HG02981 (cell line): Measurements from ENCODE around the gene IL1B.

ENCODE experiments used
- ATAC-seq: cut with Tn5 transposase; IDR thresholded peaks from one replicate; pipeline ENCODE4 v1.9.1; 2021; ENCODE audit warnings: mild to moderate bottlenecking, moderate library complexity; ENCODE audit not compliant: unreplicated experiment

The IL1B gene

DNA sequence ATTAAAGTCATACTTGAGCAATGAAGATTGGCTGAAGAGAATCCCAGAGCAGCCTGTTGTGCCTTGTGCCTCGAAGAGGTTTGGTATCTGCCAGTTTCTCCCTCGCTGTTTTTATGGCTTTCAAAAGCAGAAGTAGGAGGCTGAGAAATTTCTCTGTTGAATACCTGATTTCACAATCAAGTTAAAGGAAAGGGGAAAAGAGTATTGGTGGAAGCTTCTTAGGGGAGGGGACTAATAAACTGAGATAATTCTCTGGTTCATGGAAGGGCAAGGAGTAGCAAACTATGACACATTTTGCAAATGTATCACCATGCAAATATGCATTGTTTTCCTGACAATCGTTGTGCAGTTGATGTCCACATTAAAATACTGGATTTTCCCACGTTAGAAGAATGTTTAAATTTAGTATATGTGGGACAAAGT lies at the start of gene IL1B:
TSS of gene IL1B (minus strand) at position 85 of the 423 bp plus-strand sequence. CDS start 550 bp downstream, outside the sequence.
- ATAC-seq = no peak

DNA sequence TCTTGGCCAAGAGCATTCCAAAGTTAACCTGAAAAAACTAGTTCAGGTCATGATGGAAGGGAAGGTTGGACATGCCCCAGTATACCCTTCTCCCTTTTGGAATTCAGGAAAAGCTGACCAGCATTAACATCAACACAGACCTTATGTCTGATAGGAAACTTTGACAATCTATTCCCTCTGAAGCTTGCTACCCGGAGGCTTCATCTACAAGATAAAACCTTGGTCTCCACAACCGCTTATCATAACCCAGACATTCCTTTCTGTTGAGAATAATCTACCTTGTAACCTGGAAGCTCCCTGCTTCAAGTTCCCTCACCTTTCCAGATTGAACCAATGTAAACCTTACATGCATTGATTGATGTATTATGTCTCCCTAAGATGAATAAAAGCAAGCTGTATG lies 49.7 kb upstream of the IL1B start:
- no peak for ATAC-seq

- no peak for ATAC-seq
These were observed 48.9 kb upstream of the IL1B start for GRCh38 chr2:112885506-112885902.

DNA sequence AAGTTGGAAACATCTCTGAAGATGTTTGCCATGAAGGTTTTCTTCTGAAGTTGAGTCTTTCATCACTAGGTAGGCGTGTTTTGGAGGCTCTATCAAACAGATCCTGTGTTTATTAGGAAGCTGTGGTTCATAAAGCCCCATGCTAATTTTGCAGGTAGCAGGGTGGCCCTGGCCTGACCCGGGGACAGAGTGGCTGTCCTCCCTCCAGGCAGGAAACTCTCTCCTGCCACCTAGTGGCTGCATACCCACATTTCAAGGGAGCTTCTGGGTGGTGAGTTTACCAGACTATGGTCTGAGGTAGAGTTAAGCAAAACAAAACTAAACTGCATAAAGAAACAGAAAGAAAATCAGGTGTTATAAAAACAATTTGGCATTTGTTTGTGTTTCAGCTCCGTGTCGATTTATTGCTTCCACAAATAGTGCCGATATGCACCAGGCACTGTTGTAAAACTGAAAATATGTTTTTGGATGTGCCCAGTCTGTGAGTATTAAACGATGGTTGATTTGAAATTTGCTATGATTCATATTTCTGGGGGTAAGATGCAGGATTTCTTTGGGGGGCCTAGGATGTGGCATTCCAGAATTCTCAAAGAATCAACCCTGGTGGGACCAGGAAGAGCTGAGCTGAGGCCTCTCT lies 48.4 kb upstream of the IL1B start:
- ATAC-seq = peak; percentile 57

GRCh38 chr2:112883669-112884068 lies 47.1 kb upstream of the IL1B start:
- no peak for ATAC-seq

- peak; percentile 65 for ATAC-seq
These were observed 44.8 kb upstream of the IL1B start for GRCh38 chr2:112881217-112881985.

DNA sequence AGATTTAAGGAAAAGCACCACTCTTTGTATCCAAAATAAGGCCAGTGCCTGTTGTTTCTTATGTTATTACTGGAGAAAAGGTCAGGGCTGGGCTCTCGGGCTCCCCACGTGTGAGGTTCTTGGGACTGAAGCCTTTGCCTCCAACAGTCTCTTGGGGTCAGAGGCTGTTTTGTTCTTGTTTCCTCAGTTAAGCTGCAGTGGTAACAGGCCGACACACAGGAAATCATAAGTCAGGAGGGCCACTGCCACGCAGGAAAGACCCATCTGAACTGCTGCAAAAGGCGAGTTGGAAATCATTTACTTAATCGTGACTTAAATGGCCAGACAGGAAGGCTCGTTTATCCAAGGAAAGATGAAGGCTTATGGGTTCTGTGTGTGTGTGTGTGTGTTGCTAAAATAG lies 44.1 kb upstream of the IL1B start:
- peak; percentile 50 for ATAC-seq

DNA sequence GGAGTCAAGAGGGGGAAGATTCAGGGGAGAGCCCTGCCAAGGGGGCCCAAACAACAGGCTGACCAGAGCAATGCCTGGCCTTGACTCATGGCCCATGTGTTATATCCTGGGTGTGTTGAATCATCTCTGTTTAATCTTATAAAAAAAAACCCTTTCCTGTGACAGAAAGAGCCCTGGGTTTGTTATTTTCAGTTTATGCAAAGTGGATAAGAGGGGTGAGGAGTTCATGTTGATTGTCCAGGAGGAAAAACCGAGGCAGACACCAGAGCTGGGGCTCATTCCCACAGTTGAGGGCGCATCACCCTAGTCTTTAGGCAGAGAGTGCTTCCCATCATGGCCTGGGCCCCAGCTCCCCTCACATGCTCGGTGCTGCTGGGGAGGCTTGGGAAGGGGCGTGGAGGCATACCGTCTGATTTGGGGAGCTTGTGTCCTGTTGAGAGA lies 43.5 kb upstream of the IL1B start:
- no peak for ATAC-seq

GRCh38 chr2:112879491-112880041 lies 43.0 kb upstream of the IL1B start:
- no peak for ATAC-seq

DNA sequence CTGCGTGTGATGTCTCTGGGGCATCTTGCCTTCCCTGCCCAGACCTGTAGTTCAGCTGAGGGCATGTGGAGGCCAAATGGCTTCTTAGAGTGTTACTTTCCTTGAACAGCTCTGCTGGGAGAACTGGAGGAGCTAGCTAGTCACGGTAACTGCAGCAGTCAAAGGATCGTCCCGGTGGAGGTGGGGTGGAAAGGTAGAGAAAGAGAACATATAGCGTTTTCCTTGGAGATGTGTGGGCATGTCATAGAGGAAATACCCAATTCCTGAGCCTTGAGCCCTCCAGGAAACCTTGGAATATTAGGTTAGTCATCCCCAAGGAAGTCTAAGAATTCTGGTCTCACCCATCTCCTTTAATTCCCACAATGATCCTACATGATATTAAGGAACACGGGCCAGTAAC lies 40.8 kb upstream of the IL1B start:
- no peak for ATAC-seq

- ATAC-seq = no peak
These were observed 40.4 kb upstream of the IL1B start for GRCh38 chr2:112876971-112877361.

DNA sequence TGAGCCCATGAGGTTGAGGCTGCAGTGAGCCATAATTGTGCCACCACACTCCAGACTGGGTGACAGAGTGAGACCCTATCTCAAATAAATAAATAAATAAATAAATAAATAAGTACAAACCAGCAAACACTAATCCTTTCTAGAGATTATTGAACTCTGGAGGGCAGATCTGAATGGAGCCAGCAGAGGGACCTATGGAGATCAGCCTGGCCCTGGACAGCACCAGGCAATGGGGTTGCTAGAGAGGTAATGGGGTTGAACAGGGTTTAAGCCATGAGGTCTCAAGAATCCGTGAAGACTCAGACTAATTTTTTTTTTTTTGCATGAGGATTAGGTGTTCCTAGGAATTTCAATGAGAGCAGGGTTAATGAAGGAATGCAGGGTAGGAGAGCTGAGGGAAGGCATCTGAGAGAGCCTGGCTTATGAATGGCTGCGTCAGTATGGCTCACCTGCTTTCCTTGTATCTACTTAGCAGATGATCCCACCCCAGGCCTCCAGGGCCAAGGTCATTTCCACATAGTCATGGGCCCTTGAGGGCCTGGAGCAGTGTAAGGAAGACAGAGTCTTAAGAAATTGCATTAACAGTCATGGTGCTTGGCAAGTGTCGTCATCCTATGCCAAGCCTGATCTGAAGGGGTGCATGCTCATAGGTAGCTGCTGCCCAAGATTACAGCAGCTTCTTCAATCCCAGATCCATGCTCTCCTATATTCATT lies 39.8 kb upstream of the IL1B start:
- no peak for ATAC-seq

- no peak for ATAC-seq
These were observed 34.6 kb upstream of the IL1B start for GRCh38 chr2:112870841-112871835.

GRCh38 chr2:112869258-112869842 lies 32.8 kb upstream of the IL1B start:
- ATAC-seq = no peak

GRCh38 chr2:112867701-112868631 lies 31.4 kb upstream of the IL1B start:
- ATAC-seq = no peak

GRCh38 chr2:112866128-112866835 lies 29.7 kb upstream of the IL1B start:
- no peak for ATAC-seq

- ATAC-seq = no peak
These were observed 27.5 kb upstream of the IL1B start for GRCh38 chr2:112864072-112864471.
